Kidney (tissue), 14 donors: ENCODE results near the gene NRG3. TPM values are rescaled to one million over a fixed set of nuclear protein-coding genes. Genes with fewer than 3 reads are reported as not detected.
A peak's percentile ranks its signal among the peaks of the same experiment; 100 is the strongest.

Experiments
- DNase-seq, 5 donors: peaks; one replicate each; pipeline ENCODE4 v3.0.0-alpha.2; 2013 to 2020
- FAIRE-seq: peaks from 2 replicates; lab custom pipeline; 2012; peaks lifted over from hg19 to GRCh38; lab: Jason Lieb, UNC
- H3K27ac ChIP-seq, 2 donors: one replicate each; pipeline ENCODE4 v1.7.0; 2013; ENCODE audit warnings: low read depth in 2 of 2, low read length in 2 of 2, inconsistent platforms in 1 of 2
- H3K27me3 ChIP-seq: one replicate; pipeline ENCODE4 v1.7.1; 2013; ENCODE audit warnings: low read length, inconsistent platforms; ENCODE audit not compliant: control insufficient read depth, insufficient read depth
- H3K36me3 ChIP-seq, 3 donors: one replicate each; pipeline versions ENCODE4 v1.7.0 to v1.7.1; 2013; ENCODE audit warnings: low read length in 3 of 3, control low read depth in 1 of 3, inconsistent platforms in 1 of 3; ENCODE audit not compliant: insufficient read depth in 3 of 3, control insufficient read depth in 2 of 3
- H3K4me1 ChIP-seq, 3 donors: one replicate each; pipeline versions ENCODE4 v1.7.0 to v1.7.1; 2013; ENCODE audit warnings: low read length in 3 of 3, inconsistent platforms in 1 of 3, low read depth in 1 of 3; ENCODE audit not compliant: control insufficient read depth in 2 of 3, insufficient read depth in 2 of 3
- H3K4me3 ChIP-seq, 3 donors: one replicate each; pipeline versions ENCODE4 v1.7.0 to v1.8.1; 2013; ENCODE audit warnings: low read length in 3 of 3, control low read depth in 1 of 3, inconsistent platforms in 1 of 3
- H3K9ac ChIP-seq, 3 donors: one replicate each; pipeline versions ENCODE4 v1.7.0 to v1.7.1; 2013; ENCODE audit warnings: low read length in 3 of 3, control low read depth in 1 of 3, inconsistent platforms in 1 of 3
- H3K9me3 ChIP-seq, 3 donors: one replicate each; pipeline versions ENCODE4 v1.7.0 to v1.7.1; 2013; ENCODE audit warnings: low read length in 3 of 3, control low read depth in 1 of 3, inconsistent platforms in 1 of 3; ENCODE audit not compliant: control insufficient read depth in 2 of 3, insufficient read depth in 1 of 3
- CTCF ChIP-seq: IDR thresholded peaks from 3 replicates; pipeline ENCODE4 v1.5.1; 2012; ENCODE audit warnings: mild to moderate bottlenecking, moderate library complexity, borderline replicate concordance; ENCODE audit not compliant: insufficient read depth; ENCODE audit errors: extremely low read depth
- intact Hi-C: fragments of 100-400 bp; cut with DNase I; formaldehyde crosslinking; loops from one replicate; pipeline ENCODE4 v1.11.1; 2022
- polyA plus RNA-seq: library from polyadenylated mRNA; stranded (reverse); fragments of 350-450 nt; fragmentation: Illumina TruSeq; extraction: RNeasy Lipid Tissue Mini Kit (QIAGEN cat#74804); gene quantifications from one replicate; pipeline ENCODE4 v1.2.3, GENCODE V29; 2014; ENCODE audit warnings: low read depth, low replicate concordance; ENCODE audit not compliant: insufficient read depth
- total RNA-seq: library from RNA; stranded (reverse); fragmentation: NEBNext Ultra II Directional; extraction: Animal tissue kit (Norgen Biotek cat#: 25700); gene quantifications from one replicate; pipeline ENCODE4 v1.2.1, GENCODE V29; 2021
- donor health status: control.
- donor health status: control.
- donor health status: control.
- donor health status: control.
- donor health status: control.
- donor health status: DM: yes; HTN: yes; CAD: no.
- donor health status: Normal renal cell carcinoma (clear cell type).

Gene NRG3
- total and polyA plus RNA-seq, 2 donors from 2014 or later = 0.62 to 5.4 TPM

- FAIRE-seq = no peak
- DNase-seq = peak in 3 of 5 donors; percentile 33 to 67 (median 59)
- no peaks in the 10 kb centered on the region for H3K36me3 ChIP-seq
These were observed 2.7 kb upstream of the NRG3 start for GRCh38 chr10:81872206-81872862.

GRCh38 chr10:81873231-81873931 is 1.6 kb upstream of the NRG3 start:
- FAIRE-seq = no peak
- peak in 1 of 5 donors; percentile 29 for DNase-seq
- no peaks in the 10 kb centered on the region for H3K9me3 ChIP-seq
- intact Hi-C loops = no loop called here
- H3K27me3 ChIP-seq = peaks cover 2% of the 10 kb centered on the region
- no peaks in the 10 kb centered on the region for H3K36me3 ChIP-seq
- H3K9ac ChIP-seq = no peak overlapping the region
- no peak overlapping the region for H3K27ac ChIP-seq
- TF ChIP-seq CTCF = no peak
- H3K4me1 ChIP-seq = peaks cover 0 to 10% (median 0%) of the 10 kb centered on the region in 3 donors
- peak overlapping the region in 2 of 3 donors; percentile 32 to 59 for H3K4me3 ChIP-seq

More at GRCh38 chr10:81872206-81872862, 2.7 kb upstream of the NRG3 start:
- no peak for TF ChIP-seq CTCF
- Histone ChIP-seq H3K9me3 (no peaks in the 10 kb centered on the region), H3K27ac (no peak overlapping the region), H3K9ac (no peak overlapping the region), H3K4me3 (no peak overlapping the region), H3K27me3 (peaks cover 2% of the 10 kb centered on the region), H3K4me1 (peaks cover 0 to 10% (median 0%) of the 10 kb centered on the region in 3 donors)
- intact Hi-C loops = no loop called here

DNA sequence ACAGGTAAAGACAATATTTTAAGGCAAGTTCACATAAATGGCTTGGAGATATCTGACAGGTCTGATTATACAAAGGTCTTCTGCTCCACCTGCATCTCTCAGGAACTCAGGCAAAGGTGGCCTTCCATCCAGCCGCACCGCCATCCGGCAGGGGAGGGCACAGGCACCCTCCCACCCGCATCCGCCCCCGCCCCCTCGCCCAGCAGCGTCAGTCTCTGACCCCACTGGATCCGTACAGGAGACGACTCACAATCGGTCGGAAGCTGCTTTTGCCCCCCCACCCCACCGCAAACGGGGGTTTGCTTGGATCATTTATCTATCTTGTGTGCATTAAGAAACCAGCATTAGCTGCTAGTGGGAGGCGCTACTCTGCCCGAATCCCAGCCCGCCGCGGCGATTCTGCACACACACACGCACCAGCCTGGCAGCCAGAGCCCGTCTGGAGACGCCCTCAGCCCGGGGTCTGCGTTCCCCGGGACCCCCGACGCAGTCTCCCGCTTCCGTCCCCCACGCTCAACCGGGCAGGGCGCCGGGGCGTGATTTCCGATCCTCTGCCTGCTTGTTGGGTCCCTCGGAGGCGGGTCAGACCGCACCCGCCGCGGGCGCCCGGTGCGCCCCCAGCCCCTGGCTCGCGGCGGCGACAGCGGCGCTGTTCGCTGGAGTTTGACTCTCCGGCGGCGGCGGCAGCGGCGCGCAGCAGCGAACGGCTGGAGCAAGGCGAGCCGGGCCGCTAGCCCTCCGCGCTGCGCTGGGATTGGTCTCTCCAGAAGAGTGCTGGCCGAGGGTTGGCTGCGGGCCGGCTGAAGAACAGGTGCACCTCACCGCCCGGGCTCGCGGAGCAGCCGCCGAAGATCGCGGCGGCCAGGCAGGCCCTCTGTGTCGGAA is 820 bp upstream of the NRG3 start:
- Histone ChIP-seq H3K9me3 (no peaks in the 10 kb centered on the region), H3K4me3 (peak overlapping the region; percentile 32 to 59 (median 36)), H3K4me1 (peaks cover 0 to 10% (median 0%) of the 10 kb centered on the region in 3 donors), H3K27ac (no peak overlapping the region), H3K36me3 (no peaks in the 10 kb centered on the region), H3K27me3 (peaks cover 2% of the 10 kb centered on the region), H3K9ac (no peak overlapping the region)
- intact Hi-C loops = no loop called here
- FAIRE-seq (no peak), DNase-seq (peak; percentile 88 to 95 (median 92))
- TF ChIP-seq CTCF = no peak
